ENCODE measurements around the gene TIAM2. TPM values are rescaled to one million over a fixed set of nuclear protein-coding genes. Genes with fewer than 3 reads are reported as not detected.

The TIAM2 gene
- total and polyA plus RNA-seq, 2 experiments from 2014 or later: 14.2 to 24.4 TPM

DNA sequence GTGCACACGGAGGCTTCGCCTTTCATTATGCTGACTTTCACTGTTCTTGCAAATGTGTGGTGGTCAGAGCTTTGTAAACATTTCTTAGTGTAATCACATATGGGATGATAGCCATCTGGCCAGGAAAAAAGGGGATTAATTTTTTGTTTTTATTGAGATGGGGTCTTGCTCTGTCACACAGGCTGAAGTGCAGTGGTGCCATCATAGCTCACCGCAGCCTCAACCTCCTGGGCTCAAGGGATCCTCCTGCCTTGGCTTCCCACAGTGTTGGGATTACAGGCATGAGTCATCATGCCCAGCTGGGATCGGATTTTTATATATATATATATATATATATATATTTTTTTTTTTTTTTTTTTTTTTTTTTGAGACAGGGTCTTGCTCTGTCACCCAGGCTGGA lies 11.0 kb upstream of the TIAM2 start (continued):
- TF ChIP-seq, protein P1, sequence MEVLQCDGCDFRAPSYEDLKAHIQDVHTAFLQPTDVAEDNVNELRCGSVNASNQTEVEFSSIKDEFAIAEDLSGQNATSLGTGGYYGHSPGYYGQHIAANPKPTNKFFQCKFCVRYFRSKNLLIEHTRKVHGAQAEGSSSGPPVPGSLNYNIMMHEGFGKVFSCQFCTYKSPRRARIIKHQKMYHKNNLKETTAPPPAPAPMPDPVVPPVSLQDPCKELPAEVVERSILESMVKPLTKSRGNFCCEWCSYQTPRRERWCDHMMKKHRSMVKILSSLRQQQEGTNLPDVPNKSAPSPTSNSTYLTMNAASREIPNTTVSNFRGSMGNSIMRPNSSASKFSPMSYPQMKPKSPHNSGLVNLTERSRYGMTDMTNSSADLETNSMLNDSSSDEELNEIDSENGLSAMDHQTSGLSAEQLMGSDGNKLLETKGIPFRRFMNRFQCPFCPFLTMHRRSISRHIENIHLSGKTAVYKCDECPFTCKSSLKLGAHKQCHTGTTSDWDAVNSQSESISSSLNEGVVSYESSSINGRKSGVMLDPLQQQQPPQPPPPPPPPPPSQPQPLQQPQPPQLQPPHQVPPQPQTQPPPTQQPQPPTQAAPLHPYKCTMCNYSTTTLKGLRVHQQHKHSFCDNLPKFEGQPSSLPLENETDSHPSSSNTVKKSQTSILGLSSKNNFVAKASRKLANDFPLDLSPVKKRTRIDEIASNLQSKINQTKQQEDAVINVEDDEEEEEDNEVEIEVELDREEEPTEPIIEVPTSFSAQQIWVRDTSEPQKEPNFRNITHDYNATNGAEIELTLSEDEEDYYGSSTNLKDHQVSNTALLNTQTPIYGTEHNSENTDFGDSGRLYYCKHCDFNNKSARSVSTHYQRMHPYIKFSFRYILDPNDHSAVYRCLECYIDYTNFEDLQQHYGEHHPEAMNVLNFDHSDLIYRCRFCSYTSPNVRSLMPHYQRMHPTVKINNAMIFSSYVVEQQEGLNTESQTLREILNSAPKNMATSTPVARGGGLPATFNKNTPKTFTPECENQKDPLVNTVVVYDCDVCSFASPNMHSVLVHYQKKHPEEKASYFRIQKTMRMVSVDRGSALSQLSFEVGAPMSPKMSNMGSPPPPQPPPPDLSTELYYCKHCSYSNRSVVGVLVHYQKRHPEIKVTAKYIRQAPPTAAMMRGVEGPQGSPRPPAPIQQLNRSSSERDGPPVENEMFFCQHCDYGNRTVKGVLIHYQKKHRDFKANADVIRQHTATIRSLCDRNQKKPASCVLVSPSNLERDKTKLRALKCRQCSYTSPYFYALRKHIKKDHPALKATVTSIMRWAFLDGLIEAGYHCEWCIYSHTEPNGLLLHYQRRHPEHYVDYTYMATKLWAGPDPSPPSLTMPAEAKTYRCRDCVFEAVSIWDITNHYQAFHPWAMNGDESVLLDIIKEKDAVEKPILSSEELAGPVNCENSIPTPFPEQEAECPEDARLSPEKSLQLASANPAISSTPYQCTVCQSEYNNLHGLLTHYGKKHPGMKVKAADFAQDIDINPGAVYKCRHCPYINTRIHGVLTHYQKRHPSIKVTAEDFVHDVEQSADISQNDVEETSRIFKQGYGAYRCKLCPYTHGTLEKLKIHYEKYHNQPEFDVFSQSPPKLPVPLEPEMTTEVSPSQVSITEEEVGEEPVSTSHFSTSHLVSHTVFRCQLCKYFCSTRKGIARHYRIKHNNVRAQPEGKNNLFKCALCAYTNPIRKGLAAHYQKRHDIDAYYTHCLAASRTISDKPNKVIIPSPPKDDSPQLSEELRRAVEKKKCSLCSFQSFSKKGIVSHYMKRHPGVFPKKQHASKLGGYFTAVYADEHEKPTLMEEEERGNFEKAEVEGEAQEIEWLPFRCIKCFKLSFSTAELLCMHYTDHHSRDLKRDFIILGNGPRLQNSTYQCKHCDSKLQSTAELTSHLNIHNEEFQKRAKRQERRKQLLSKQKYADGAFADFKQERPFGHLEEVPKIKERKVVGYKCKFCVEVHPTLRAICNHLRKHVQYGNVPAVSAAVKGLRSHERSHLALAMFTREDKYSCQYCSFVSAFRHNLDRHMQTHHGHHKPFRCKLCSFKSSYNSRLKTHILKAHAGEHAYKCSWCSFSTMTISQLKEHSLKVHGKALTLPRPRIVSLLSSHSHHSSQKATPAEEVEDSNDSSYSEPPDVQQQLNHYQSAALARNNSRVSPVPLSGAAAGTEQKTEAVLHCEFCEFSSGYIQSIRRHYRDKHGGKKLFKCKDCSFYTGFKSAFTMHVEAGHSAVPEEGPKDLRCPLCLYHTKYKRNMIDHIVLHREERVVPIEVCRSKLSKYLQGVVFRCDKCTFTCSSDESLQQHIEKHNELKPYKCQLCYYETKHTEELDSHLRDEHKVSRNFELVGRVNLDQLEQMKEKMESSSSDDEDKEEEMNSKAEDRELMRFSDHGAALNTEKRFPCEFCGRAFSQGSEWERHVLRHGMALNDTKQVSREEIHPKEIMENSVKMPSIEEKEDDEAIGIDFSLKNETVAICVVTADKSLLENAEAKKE (CRISPR knock-in tag; IDR thresholded peaks at IDR 0.05): no peak
- no peak for TF ChIP-seq POLR2AphosphoS5 (IDR thresholded peaks at IDR 0.05; ENCODE audit: low read depth)
- TF ChIP-seq, protein P2, sequence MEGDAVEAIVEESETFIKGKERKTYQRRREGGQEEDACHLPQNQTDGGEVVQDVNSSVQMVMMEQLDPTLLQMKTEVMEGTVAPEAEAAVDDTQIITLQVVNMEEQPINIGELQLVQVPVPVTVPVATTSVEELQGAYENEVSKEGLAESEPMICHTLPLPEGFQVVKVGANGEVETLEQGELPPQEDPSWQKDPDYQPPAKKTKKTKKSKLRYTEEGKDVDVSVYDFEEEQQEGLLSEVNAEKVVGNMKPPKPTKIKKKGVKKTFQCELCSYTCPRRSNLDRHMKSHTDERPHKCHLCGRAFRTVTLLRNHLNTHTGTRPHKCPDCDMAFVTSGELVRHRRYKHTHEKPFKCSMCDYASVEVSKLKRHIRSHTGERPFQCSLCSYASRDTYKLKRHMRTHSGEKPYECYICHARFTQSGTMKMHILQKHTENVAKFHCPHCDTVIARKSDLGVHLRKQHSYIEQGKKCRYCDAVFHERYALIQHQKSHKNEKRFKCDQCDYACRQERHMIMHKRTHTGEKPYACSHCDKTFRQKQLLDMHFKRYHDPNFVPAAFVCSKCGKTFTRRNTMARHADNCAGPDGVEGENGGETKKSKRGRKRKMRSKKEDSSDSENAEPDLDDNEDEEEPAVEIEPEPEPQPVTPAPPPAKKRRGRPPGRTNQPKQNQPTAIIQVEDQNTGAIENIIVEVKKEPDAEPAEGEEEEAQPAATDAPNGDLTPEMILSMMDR (conservative IDR thresholded peaks at IDR 0.05; ENCODE audit: low read depth in 2 of 2): no peak

DNA sequence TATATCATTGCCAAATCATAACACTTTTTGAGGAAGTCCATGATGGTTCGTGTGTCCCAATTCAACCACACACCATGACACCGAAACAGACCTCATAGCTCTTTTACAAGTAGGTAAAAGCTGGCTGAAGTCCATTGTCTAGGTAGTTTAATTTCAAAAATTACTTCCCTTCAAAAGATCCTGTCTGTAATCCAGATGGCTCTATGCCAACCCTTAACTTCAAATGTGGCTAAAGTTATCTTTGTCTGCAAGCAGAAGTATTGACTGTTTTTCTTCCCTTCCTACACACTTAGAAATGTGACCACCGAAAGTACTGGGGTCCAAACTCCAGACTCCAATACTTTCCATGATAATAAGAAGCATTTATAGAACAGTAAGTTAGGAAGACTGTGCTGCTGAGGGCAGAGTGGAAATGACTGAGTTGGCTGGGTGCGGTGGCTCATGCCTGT lies 8.3 kb upstream of the TIAM2 start:
- Histone ChIP-seq H2AFZ (no peak overlapping the region), H3K9me2 (ENCODE audit: insufficient read depth) (no peaks in the 10 kb centered on the region), H3K27me3 (ENCODE audit: insufficient read depth) (no peaks in the 10 kb centered on the region; the same call in 1 of the 2 replicates), H3K4me3 (no peak overlapping the region), H3K36me3 (ENCODE audit: insufficient read depth) (no peaks in the 10 kb centered on the region), H3K27ac (ENCODE audit: low read depth) (no peak overlapping the region), H3K4me2 (no peak overlapping the region), H3K79me2 (replicated peaks; ENCODE audit: insufficient read depth) (no peaks in the 10 kb centered on the region), H3F3A (replicated peaks; ENCODE audit: low read depth) (no peaks in the 10 kb centered on the region; the same call in 1 of the 2 replicates), H4K20me1 (replicated peaks; ENCODE audit: insufficient read depth) (no peaks in the 10 kb centered on the region), H3K4me1 (ENCODE audit: insufficient read depth) (no peaks in the 10 kb centered on the region)
- H3K27ac Mint-ChIP-seq: no peak overlapping the region
- no peak overlapping the region for H3K4me3 Mint-ChIP-seq
- H3K4me1 Mint-ChIP-seq: no peaks in the 10 kb centered on the region; the same call in 2 of the 3 replicates
- peaks cover 7% of the 10 kb centered on the region for H3K27me3 Mint-ChIP-seq (ENCODE audit: insufficient read depth, low read depth, poor library complexity)
- peaks cover 3% of the 10 kb centered on the region; the same call in 2 of the 3 replicates for H3K9me3 Mint-ChIP-seq
- ATAC-seq: no peak
- no peak for DNase-seq (ENCODE audit: low spot score)
- H3K36me3 Mint-ChIP-seq (ENCODE audit: low read depth): no peaks in the 10 kb centered on the region
- TF ChIP-seq, protein P2 (conservative IDR thresholded peaks at IDR 0.05; ENCODE audit: low read depth in 2 of 2): no peak
- TF ChIP-seq CREB1 (CRISPR knock-in tag; IDR thresholded peaks at IDR 0.05; ENCODE audit: low read depth): no peak
- TF ChIP-seq ZNF331 (CRISPR knock-in tag; IDR thresholded peaks at IDR 0.05; ENCODE audit: low read depth): no peak
- TF ChIP-seq, protein P3, sequence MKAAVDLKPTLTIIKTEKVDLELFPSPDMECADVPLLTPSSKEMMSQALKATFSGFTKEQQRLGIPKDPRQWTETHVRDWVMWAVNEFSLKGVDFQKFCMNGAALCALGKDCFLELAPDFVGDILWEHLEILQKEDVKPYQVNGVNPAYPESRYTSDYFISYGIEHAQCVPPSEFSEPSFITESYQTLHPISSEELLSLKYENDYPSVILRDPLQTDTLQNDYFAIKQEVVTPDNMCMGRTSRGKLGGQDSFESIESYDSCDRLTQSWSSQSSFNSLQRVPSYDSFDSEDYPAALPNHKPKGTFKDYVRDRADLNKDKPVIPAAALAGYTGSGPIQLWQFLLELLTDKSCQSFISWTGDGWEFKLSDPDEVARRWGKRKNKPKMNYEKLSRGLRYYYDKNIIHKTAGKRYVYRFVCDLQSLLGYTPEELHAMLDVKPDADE (IDR thresholded peaks at IDR 0.05): no peak
- TF ChIP-seq POLR2AphosphoS5 (IDR thresholded peaks at IDR 0.05; ENCODE audit: low read depth): no peak
- TF ChIP-seq EZH2 (IDR thresholded peaks at IDR 0.05; ENCODE audit: low read depth, unreplicated experiment): no peak
- TF ChIP-seq, protein P4, sequence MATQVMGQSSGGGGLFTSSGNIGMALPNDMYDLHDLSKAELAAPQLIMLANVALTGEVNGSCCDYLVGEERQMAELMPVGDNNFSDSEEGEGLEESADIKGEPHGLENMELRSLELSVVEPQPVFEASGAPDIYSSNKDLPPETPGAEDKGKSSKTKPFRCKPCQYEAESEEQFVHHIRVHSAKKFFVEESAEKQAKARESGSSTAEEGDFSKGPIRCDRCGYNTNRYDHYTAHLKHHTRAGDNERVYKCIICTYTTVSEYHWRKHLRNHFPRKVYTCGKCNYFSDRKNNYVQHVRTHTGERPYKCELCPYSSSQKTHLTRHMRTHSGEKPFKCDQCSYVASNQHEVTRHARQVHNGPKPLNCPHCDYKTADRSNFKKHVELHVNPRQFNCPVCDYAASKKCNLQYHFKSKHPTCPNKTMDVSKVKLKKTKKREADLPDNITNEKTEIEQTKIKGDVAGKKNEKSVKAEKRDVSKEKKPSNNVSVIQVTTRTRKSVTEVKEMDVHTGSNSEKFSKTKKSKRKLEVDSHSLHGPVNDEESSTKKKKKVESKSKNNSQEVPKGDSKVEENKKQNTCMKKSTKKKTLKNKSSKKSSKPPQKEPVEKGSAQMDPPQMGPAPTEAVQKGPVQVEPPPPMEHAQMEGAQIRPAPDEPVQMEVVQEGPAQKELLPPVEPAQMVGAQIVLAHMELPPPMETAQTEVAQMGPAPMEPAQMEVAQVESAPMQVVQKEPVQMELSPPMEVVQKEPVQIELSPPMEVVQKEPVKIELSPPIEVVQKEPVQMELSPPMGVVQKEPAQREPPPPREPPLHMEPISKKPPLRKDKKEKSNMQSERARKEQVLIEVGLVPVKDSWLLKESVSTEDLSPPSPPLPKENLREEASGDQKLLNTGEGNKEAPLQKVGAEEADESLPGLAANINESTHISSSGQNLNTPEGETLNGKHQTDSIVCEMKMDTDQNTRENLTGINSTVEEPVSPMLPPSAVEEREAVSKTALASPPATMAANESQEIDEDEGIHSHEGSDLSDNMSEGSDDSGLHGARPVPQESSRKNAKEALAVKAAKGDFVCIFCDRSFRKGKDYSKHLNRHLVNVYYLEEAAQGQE (IDR thresholded peaks at IDR 0.05; ENCODE audit: unreplicated experiment): no peak
- TF ChIP-seq STAT1 (IDR thresholded peaks at IDR 0.05; ENCODE audit: unreplicated experiment): no peak
